DND-41 (cell line): ENCODE data around the gene SP140L.

ENCODE experiments used
- EZH2 ChIP-seq: IDR thresholded peaks from 3 replicates; pipeline ENCODE4 v1.6.1; 2012; ENCODE audit warnings: borderline replicate concordance, low read depth, mild to moderate bottlenecking, moderate library complexity, low read length, inconsistent platforms; ENCODE audit not compliant: severe bottlenecking
- TF ChIP-seq, protein P1 (sequence below): IDR thresholded peaks from 2 replicates; pipeline ENCODE4 v1.5.1; 2012; ENCODE audit warnings: borderline replicate concordance, low read length, moderate library complexity, mild to moderate bottlenecking; ENCODE audit not compliant: poor library complexity, severe bottlenecking; ENCODE audit errors: extremely low read depth

DNA sequence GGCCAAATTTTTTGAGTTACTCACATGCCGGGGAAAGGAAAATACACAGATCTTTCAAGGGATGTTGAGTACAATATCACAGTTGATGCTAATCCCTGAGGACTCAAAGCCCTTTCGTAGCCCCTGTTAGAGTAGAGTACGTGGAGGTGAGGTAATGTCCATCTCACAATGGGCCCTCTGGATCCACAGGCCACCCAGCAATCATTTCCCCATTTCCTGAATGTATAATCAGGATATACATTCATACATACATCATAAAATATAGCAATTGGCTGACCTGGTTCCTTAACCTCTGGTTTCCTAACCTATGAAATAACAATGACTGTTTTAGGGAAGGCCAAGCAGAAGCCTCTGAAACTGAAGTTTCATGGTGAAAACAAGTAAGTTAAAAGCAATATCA lies 78.8 kb downstream of the SP140L start:
- no peak for TF ChIP-seq EZH2
- TF ChIP-seq, protein P1, sequence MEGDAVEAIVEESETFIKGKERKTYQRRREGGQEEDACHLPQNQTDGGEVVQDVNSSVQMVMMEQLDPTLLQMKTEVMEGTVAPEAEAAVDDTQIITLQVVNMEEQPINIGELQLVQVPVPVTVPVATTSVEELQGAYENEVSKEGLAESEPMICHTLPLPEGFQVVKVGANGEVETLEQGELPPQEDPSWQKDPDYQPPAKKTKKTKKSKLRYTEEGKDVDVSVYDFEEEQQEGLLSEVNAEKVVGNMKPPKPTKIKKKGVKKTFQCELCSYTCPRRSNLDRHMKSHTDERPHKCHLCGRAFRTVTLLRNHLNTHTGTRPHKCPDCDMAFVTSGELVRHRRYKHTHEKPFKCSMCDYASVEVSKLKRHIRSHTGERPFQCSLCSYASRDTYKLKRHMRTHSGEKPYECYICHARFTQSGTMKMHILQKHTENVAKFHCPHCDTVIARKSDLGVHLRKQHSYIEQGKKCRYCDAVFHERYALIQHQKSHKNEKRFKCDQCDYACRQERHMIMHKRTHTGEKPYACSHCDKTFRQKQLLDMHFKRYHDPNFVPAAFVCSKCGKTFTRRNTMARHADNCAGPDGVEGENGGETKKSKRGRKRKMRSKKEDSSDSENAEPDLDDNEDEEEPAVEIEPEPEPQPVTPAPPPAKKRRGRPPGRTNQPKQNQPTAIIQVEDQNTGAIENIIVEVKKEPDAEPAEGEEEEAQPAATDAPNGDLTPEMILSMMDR = no peak
